Hepatocyte (in vitro differentiated cells): ENCODE data around the gene MAMSTR. TPM values are rescaled to one million over a fixed set of nuclear protein-coding genes. Genes with fewer than 3 reads are reported as not detected.

ENCODE experiments used
- DNase-seq: peaks from one replicate; pipeline ENCODE4 v3.0.0-alpha.2; 2016; ENCODE audit warnings: low spot score
- H2AFZ ChIP-seq: fragments of 200-600 bp; sonication (generic); 2 replicates; pipeline ENCODE4 v1.6.0; 2016; ENCODE audit warnings: antibody characterized with exemption, mild to moderate bottlenecking
- H3K27ac ChIP-seq: fragments of 200-600 bp; sonication (generic); 2 replicates; pipeline ENCODE4 v1.5.1; 2016; ENCODE audit warnings: mild to moderate bottlenecking
- H3K27me3 ChIP-seq: fragments of 200-600 bp; sonication (generic); 2 replicates; pipeline ENCODE4 v1.6.1; 2016
- H3K36me3 ChIP-seq: fragments of 200-600 bp; sonication (generic); replicated peaks from 2 replicates; pipeline ENCODE4 v1.5.1; 2016; ENCODE audit warnings: low read depth; ENCODE audit not compliant: insufficient read depth
- H3K4me1 ChIP-seq: fragments of 200-600 bp; sonication (generic); 2 replicates; pipeline ENCODE4 v1.5.1; 2016; ENCODE audit warnings: mild to moderate bottlenecking, moderate library complexity; ENCODE audit not compliant: insufficient read depth
- H3K4me2 ChIP-seq: fragments of 200-600 bp; sonication (generic); 2 replicates; pipeline ENCODE4 v1.6.0; 2016
- H3K4me3 ChIP-seq: fragments of 200-600 bp; sonication (generic); 2 replicates; pipeline ENCODE4 v1.5.1; 2016; ENCODE audit warnings: mild to moderate bottlenecking
- H3K79me2 ChIP-seq: fragments of 200-600 bp; sonication (generic); 2 replicates; pipeline ENCODE4 v1.6.0; 2017; ENCODE audit warnings: mild to moderate bottlenecking
- H3K9me2 ChIP-seq: fragments of 200-600 bp; sonication (generic); replicated peaks from 2 replicates; pipeline ENCODE4 v1.6.0; 2017; ENCODE audit warnings: mild to moderate bottlenecking; ENCODE audit not compliant: insufficient read depth
- H3K9me3 ChIP-seq: fragments of 200-600 bp; sonication (generic); 2 replicates; pipeline ENCODE4 v1.5.1; 2016; ENCODE audit warnings: low read depth, mild to moderate bottlenecking
- H4K20me1 ChIP-seq: fragments of 200-600 bp; sonication (generic); 2 replicates; pipeline ENCODE4 v1.6.0; 2016; ENCODE audit warnings: mild to moderate bottlenecking; ENCODE audit not compliant: insufficient read depth, poor library complexity, severe bottlenecking
- EZH2 ChIP-seq: fragments of 200-600 bp; sonication (generic); IDR thresholded peaks from 2 replicates; pipeline ENCODE4 v1.6.1; 2016; ENCODE audit warnings: antibody characterized with exemption, mild to moderate bottlenecking, borderline replicate concordance
- EZH2phosphoT487 ChIP-seq: fragments of 200-600 bp; sonication (generic); IDR thresholded peaks from one replicate; pipeline ENCODE4 v1.6.1; 2018; ENCODE audit warnings: antibody characterized with exemption, mild to moderate bottlenecking, low read depth, moderate library complexity; ENCODE audit not compliant: unreplicated experiment, severe bottlenecking
- WGBS: methylation state at CpG from one replicate; pipeline ENCODE4 v1.1.6; 2016; ENCODE audit warnings: low lambda C conversion rate; ENCODE audit errors: missing lambda C conversion rate; 5-methylcytosine and 5-hydroxymethylcytosine counted together
- polyA plus RNA-seq: library from polyadenylated mRNA; unstranded; fragments of >200 nt; fragmentation: Nextera tagmentation; extraction: Ambion mirVana; gene quantifications from 2 replicates; pipeline ENCODE4 v1.2.1, GENCODE V29; 2016
- total RNA-seq: library from RNA; depleted of rRNA; stranded (reverse); fragments of >200 nt; gene quantifications from 2 replicates; pipeline ENCODE4 v1.2.3, GENCODE V29; 2014
- TF ChIP-seq, protein P1 (sequence below): fragments of 200-600 bp; sonication (generic); IDR thresholded peaks from 2 replicates; pipeline ENCODE4 v1.5.1; 2016; ENCODE audit warnings: antibody characterized with exemption, mild to moderate bottlenecking; ENCODE audit not compliant: poor library complexity

The MAMSTR gene
- total and polyA plus RNA-seq, 2 experiments from 2014 or later = 2.3 to 5.2 TPM

DNA sequence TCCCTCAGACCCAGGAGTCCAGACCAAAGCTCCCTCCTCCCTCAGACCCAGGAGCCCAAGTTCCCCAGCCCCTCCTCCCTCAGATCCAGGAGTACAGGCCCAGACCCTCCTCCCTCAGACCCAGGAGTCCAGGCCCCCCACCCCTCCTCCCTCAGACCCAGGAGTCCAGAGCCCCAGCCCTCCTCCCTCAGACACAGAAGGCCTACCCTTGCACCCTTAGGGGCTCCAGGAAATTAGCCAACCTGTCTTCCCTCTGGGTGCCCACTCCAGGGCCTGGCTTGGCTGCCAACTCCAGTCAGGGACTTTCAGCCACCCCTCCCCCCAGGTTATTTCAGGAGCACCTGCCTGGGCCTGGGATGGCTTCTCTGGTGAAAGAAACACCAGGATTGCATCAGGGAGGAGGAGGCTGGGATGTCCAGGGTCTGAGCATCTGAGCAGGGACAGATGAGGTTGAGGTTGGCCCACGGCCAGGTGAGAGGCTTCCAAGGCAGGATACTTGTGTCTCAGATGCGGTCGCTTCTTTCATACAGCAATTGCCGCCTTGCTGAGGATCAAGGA is 35.6 kb upstream of the MAMSTR start, which contains the start of gene FGF21:
FGF21 (plus strand) TSS at position 441 of the 558 bp plus-strand sequence. CDS start 713 bp downstream, outside the sequence.
- TF ChIP-seq EZH2phosphoT487 (no peak), EZH2 (no peak)
- TF ChIP-seq, protein P1, sequence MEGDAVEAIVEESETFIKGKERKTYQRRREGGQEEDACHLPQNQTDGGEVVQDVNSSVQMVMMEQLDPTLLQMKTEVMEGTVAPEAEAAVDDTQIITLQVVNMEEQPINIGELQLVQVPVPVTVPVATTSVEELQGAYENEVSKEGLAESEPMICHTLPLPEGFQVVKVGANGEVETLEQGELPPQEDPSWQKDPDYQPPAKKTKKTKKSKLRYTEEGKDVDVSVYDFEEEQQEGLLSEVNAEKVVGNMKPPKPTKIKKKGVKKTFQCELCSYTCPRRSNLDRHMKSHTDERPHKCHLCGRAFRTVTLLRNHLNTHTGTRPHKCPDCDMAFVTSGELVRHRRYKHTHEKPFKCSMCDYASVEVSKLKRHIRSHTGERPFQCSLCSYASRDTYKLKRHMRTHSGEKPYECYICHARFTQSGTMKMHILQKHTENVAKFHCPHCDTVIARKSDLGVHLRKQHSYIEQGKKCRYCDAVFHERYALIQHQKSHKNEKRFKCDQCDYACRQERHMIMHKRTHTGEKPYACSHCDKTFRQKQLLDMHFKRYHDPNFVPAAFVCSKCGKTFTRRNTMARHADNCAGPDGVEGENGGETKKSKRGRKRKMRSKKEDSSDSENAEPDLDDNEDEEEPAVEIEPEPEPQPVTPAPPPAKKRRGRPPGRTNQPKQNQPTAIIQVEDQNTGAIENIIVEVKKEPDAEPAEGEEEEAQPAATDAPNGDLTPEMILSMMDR = no peak
- no peak for DNase-seq
- H3K27ac ChIP-seq = no peak within 1 kb of the TSS
- H2AFZ ChIP-seq = no peak within 1 kb of the TSS
- peaks cover 7% of the 10 kb centered on the region for H3K4me1 ChIP-seq
- H3K27me3 ChIP-seq = peaks cover 11% of the 10 kb centered on the region
- H3K36me3 ChIP-seq = no peaks in the 10 kb centered on the region
- no peaks in the 10 kb centered on the region for H4K20me1 ChIP-seq
- no peaks in the 10 kb centered on the region for H3K79me2 ChIP-seq
- WGBS = 92% methylated on average over 4 of the region's 4 CpGs
- no peaks in the 10 kb centered on the region for H3K9me2 ChIP-seq
- H3K4me2 ChIP-seq = no peak within 1 kb of the TSS
- H3K4me3 ChIP-seq = no peak within 1 kb of the TSS
- no peaks in the 10 kb centered on the region for H3K9me3 ChIP-seq

DNA sequence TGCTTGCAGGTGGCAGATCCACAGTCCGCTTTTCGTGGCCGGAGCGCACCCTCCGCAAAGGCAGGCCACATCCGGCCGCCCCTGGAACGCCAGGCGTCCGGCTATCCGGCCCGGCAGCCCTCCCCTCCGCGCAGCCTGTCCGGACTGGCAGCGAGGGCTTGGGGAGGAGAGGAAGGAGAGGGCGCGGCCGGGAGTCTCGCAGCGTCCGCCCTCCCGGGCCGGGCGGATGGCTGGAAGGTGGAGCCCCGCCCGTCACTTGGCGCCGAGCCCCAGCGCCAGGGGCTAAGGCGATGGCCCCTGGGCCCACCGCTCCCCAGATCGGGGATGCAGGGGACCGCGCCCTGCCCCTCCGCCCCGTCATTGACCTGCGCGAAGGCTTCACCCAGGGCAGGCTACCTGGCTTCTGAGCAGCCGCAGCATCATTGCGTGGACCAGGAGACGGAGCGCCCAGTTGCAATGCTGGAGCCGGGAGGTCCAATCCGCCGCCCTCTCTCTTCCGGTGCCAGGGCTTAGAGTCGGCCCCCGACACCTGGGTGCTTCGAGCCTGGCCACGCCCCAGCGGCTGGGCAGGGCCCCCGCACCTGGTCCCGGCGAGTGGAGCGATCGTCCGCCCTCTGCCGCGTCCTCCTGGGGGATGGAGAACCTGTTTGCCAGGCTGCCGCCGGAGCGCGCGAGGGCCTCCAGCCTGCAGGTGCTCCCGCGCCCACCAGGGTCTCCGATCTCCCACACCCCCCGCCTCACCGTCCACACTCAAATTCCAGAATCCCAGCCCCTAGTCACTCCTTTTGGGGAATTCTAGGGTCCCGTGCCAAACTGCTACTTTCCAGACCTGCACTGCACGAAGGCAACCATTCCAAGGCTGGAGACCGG is 33.2 kb upstream of the MAMSTR start, which contains the start of gene FUT1:
FUT1 (minus strand) TSS at position 146 of the 870 bp plus-strand sequence. CDS start 1,360 bp downstream, outside the sequence.
- Histone ChIP-seq H4K20me1 (no peaks in the 10 kb centered on the region), H2AFZ (peak within 1 kb of the TSS; percentile 52), H3K27me3 (peaks cover 11% of the 10 kb centered on the region), H3K79me2 (no peaks in the 10 kb centered on the region), H3K27ac (peak within 1 kb of the TSS; percentile 67), H3K36me3 (no peaks in the 10 kb centered on the region), H3K4me3 (peak within 1 kb of the TSS; percentile 28), H3K4me2 (peak within 1 kb of the TSS; percentile 87), H3K9me3 (no peaks in the 10 kb centered on the region), H3K4me1 (peaks cover 7% of the 10 kb centered on the region), H3K9me2 (no peaks in the 10 kb centered on the region)
- 3% methylated on average over 63 of the region's 73 CpGs for WGBS
- peak; percentile 92 for DNase-seq
- TF ChIP-seq EZH2 = no peak
- TF ChIP-seq, protein P1 = no peak
- TF ChIP-seq EZH2phosphoT487 = no peak

DNA sequence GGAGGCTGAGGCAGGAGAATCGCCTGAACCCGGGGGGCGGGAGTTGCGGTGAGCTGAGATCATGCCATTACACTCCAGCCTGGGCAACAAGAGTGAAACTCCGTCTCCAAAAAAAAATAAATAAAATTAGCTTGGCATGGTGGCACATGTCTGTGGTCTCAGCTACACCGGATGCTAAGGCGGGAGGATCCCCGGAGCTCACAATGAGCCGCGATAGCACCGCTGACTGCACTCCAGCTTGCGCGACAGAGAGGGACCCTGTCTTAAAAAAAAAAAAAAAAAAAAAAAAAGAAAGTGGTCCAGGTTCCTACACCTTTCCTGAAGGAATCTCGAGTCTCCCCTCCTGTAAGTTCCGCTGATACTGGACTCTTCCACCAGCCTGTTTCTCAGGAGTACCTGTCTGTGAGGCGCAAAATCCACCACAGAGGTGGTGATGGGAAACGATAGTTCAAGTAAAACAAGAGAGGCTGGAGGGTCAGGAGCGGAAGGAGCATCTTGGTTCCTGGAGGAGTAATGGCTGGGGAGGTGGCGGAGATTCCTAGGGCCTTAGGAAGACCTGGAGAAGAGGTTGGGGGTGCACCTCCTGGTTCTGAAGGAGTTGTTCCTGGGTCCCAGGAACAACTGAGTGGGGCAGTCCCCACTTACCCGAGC is 32.4 kb upstream of the MAMSTR start:
- H3K27ac ChIP-seq = peak overlapping the region; percentile 39
- H2AFZ ChIP-seq = peak overlapping the region; percentile 49
- H4K20me1 ChIP-seq = no peaks in the 10 kb centered on the region
- peak overlapping the region; percentile 87 for H3K4me2 ChIP-seq
- no peaks in the 10 kb centered on the region for H3K9me3 ChIP-seq
- H3K4me1 ChIP-seq = peaks cover 7% of the 10 kb centered on the region
- TF ChIP-seq EZH2 (no peak), EZH2phosphoT487 (no peak)
- TF ChIP-seq, protein P1 = no peak
- DNase-seq = no peak
- H3K36me3 ChIP-seq = no peaks in the 10 kb centered on the region
- H3K27me3 ChIP-seq = peaks cover 11% of the 10 kb centered on the region
- H3K9me2 ChIP-seq = no peaks in the 10 kb centered on the region
- H3K79me2 ChIP-seq = no peaks in the 10 kb centered on the region
- peak overlapping the region; percentile 28 for H3K4me3 ChIP-seq
- whole genome bisulfite sequencing = 23% methylated on average over 20 of the region's 20 CpGs
